A549 (cell line): ENCODE data around the gene TBL1Y.

Source experiments
- CBX8 ChIP-seq: fragments of 200-600 bp; sonication (generic); IDR thresholded peaks from 2 replicates; pipeline ENCODE4 v1.6.1; 2016
- CHD2 ChIP-seq: fragments of 150-350 bp; IDR thresholded peaks from 2 replicates; pipeline ENCODE4 v1.6.1; 2014; ENCODE audit warnings: low read length; ENCODE audit not compliant: partially characterized antibody
- EP300 ChIP-seq, 2 experiments: fragments of >200 bp; sonication (Bioruptor Twin); formaldehyde crosslinking; IDR thresholded peaks; 2 replicates in 1 of 2; 3 replicates in 1 of 2; pipeline ENCODE4 v1.6.1; 2016 to 2017
- JUN ChIP-seq, 2 experiments: fragments of >200 bp; sonication (Bioruptor Twin); formaldehyde crosslinking; IDR thresholded peaks; 2 replicates in 1 of 2; 3 replicates in 1 of 2; pipeline ENCODE4 v1.6.1; 2016 to 2017
- POLR2A ChIP-seq: IDR thresholded peaks from 2 replicates; pipeline ENCODE4 v1.6.1; 2012; ENCODE audit warnings: mild to moderate bottlenecking, low read length
- ZSCAN20 ChIP-seq: fragments of 250-450 bp; sonication (Bioruptor Pico); IDR thresholded peaks from 2 replicates; pipeline ENCODE4 v1.8.0; 2022; ENCODE audit warnings: mild to moderate bottlenecking, moderate library complexity
- TF ChIP-seq, protein P1 (sequence below): fragments of 450-650 bp; IDR thresholded peaks from 2 replicates; pipeline ENCODE4 v1.6.1; 2014; ENCODE audit warnings: antibody characterized with exemption
- TF ChIP-seq, protein P2 (sequence below): fragments of >200 bp; sonication (Bioruptor Twin); formaldehyde crosslinking; IDR thresholded peaks from 3 replicates; pipeline ENCODE4 v1.5.1; 2016
- TF ChIP-seq, protein P3 (sequence below): IDR thresholded peaks from 2 replicates; pipeline ENCODE4 v1.6.1; 2012
- TF ChIP-seq, protein P4 (sequence below): fragments of >200 bp; sonication (Bioruptor Twin); formaldehyde crosslinking; IDR thresholded peaks from 3 replicates; pipeline ENCODE4 v1.6.1; 2016

DNA sequence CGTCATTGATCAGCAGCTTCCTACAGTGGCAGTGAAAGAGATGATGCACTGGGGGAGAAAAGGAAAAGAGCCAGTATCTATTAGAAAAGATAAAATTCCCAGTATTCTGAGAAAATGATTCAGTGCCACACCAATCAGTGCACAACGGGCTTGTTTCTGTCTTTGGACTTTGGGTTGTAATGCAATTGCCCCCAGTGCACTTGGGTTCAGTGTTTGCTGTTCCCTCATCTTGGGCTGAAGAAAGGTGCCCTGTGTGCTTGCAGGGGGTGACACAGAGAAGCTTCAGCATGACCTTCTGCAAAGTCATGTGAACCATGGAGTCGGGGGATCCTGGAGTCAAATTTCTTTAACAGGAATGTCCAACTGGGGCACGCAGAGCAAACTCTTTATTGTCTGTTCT, 131.5 kb downstream of the TBL1Y start:
- TF ChIP-seq, protein P1, sequence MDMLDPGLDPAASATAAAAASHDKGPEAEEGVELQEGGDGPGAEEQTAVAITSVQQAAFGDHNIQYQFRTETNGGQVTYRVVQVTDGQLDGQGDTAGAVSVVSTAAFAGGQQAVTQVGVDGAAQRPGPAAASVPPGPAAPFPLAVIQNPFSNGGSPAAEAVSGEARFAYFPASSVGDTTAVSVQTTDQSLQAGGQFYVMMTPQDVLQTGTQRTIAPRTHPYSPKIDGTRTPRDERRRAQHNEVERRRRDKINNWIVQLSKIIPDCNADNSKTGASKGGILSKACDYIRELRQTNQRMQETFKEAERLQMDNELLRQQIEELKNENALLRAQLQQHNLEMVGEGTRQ = no peak
- TF ChIP-seq ZSCAN20 (no peak), JUN (IDR thresholded peaks at IDR 0.05) (no peak), POLR2A (no peak), EP300 (IDR thresholded peaks at IDR 0.05) (no peak), CHD2 (no peak), CBX8 (no peak)
- TF ChIP-seq, protein P2, sequence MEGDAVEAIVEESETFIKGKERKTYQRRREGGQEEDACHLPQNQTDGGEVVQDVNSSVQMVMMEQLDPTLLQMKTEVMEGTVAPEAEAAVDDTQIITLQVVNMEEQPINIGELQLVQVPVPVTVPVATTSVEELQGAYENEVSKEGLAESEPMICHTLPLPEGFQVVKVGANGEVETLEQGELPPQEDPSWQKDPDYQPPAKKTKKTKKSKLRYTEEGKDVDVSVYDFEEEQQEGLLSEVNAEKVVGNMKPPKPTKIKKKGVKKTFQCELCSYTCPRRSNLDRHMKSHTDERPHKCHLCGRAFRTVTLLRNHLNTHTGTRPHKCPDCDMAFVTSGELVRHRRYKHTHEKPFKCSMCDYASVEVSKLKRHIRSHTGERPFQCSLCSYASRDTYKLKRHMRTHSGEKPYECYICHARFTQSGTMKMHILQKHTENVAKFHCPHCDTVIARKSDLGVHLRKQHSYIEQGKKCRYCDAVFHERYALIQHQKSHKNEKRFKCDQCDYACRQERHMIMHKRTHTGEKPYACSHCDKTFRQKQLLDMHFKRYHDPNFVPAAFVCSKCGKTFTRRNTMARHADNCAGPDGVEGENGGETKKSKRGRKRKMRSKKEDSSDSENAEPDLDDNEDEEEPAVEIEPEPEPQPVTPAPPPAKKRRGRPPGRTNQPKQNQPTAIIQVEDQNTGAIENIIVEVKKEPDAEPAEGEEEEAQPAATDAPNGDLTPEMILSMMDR = no peak
- TF ChIP-seq, protein P3, sequence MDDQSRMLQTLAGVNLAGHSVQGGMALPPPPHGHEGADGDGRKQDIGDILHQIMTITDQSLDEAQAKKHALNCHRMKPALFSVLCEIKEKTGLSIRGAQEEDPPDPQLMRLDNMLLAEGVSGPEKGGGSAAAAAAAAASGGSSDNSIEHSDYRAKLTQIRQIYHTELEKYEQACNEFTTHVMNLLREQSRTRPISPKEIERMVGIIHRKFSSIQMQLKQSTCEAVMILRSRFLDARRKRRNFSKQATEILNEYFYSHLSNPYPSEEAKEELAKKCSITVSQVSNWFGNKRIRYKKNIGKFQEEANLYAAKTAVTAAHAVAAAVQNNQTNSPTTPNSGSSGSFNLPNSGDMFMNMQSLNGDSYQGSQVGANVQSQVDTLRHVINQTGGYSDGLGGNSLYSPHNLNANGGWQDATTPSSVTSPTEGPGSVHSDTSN = no peak
- TF ChIP-seq, protein P4, sequence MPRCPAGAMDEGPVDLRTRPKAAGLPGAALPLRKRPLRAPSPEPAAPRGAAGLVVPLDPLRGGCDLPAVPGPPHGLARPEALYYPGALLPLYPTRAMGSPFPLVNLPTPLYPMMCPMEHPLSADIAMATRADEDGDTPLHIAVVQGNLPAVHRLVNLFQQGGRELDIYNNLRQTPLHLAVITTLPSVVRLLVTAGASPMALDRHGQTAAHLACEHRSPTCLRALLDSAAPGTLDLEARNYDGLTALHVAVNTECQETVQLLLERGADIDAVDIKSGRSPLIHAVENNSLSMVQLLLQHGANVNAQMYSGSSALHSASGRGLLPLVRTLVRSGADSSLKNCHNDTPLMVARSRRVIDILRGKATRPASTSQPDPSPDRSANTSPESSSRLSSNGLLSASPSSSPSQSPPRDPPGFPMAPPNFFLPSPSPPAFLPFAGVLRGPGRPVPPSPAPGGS = no peak
